AG10803 (cell line): ENCODE measurements around the gene VWA3B.

Source experiments
- DNase-seq: peaks from one replicate; pipeline ENCODE4 v3.0.0; 2010; ENCODE audit warnings: low read depth
- H3K4me3 ChIP-seq: 2 replicates; pipeline ENCODE4 v1.5.1; 2011; ENCODE audit warnings: mild to moderate bottlenecking, low read length, control low read depth
- CTCF ChIP-seq: conservative IDR thresholded peaks from 2 replicates; pipeline ENCODE4 v1.5.1; 2011; ENCODE audit warnings: mild to moderate bottlenecking, low read length, control low read depth, inconsistent platforms

The VWA3B gene

GRCh38 chr2:98293030-98293429, 206.1 kb downstream of the VWA3B start:
- TF ChIP-seq CTCF: no peak
- no peak for DNase-seq
- no peak overlapping the region for H3K4me3 ChIP-seq

GRCh38 chr2:98293931-98294687, 207.1 kb downstream of the VWA3B start:
- no peak for DNase-seq
- H3K4me3 ChIP-seq: no peak overlapping the region
- no peak for TF ChIP-seq CTCF

- no peak for DNase-seq
- TF ChIP-seq CTCF: no peak
- H3K4me3 ChIP-seq: no peak overlapping the region
Observed at GRCh38 chr2:98294711-98295110, 207.7 kb downstream of the VWA3B start.

- no peak for DNase-seq
- TF ChIP-seq CTCF: no peak
Observed at GRCh38 chr2:98295275-98295674, 208.3 kb downstream of the VWA3B start.

GRCh38 chr2:98295721-98296414, 208.9 kb downstream of the VWA3B start:
- no peak for DNase-seq
- no peak for TF ChIP-seq CTCF

More at GRCh38 chr2:98295275-98295674, 208.3 kb downstream of the VWA3B start:
- no peak overlapping the region for H3K4me3 ChIP-seq

GRCh38 chr2:98296440-98296839, 209.5 kb downstream of the VWA3B start:
- H3K4me3 ChIP-seq: no peak overlapping the region
- TF ChIP-seq CTCF: no peak
- no peak for DNase-seq

More at GRCh38 chr2:98295721-98296414, 208.9 kb downstream of the VWA3B start:
- no peak overlapping the region for H3K4me3 ChIP-seq
